GM12892 (cell line): ENCODE measurements around the gene METTL8.

Experiments
- POLR2A ChIP-seq: IDR thresholded peaks from 2 replicates; pipeline ENCODE4 v1.6.1; 2011; ENCODE audit warnings: low read depth, low read length, control low read depth
- POLR2AphosphoS5 ChIP-seq: IDR thresholded peaks from 2 replicates; pipeline ENCODE4 v1.6.1; 2011; ENCODE audit warnings: low read depth, low read length, control low read depth
- TAF1 ChIP-seq: IDR thresholded peaks from 2 replicates; pipeline ENCODE4 v1.6.1; 2011; ENCODE audit warnings: low read depth, mild to moderate bottlenecking, control low read depth, low read length, borderline replicate concordance

DNA sequence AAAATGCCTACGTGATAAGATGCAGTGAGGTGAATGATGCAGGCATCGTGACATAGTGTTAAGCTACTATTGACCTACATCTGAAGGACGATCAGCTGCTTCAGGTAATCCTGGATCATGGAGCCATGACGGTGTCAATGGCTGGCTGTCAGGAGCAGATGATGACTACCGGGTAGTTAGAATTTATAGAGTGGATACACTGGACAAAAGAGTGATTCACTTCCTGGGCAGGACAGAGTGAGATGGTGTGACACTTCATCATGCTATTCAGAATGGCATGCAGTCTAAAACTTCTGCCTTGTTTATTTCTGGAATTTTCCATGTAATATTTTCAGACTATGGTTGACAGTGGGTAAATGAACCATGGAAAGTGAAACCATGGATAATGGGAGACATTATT lies 29.5 kb downstream of the METTL8 start:
- TF ChIP-seq POLR2A (no peak), TAF1 (no peak), POLR2AphosphoS5 (no peak)
